ENCODE results near the gene CCDC144A. TPM values are rescaled to one million over a fixed set of nuclear protein-coding genes. Genes with fewer than 3 reads are reported as not detected.

Gene CCDC144A, protein sequence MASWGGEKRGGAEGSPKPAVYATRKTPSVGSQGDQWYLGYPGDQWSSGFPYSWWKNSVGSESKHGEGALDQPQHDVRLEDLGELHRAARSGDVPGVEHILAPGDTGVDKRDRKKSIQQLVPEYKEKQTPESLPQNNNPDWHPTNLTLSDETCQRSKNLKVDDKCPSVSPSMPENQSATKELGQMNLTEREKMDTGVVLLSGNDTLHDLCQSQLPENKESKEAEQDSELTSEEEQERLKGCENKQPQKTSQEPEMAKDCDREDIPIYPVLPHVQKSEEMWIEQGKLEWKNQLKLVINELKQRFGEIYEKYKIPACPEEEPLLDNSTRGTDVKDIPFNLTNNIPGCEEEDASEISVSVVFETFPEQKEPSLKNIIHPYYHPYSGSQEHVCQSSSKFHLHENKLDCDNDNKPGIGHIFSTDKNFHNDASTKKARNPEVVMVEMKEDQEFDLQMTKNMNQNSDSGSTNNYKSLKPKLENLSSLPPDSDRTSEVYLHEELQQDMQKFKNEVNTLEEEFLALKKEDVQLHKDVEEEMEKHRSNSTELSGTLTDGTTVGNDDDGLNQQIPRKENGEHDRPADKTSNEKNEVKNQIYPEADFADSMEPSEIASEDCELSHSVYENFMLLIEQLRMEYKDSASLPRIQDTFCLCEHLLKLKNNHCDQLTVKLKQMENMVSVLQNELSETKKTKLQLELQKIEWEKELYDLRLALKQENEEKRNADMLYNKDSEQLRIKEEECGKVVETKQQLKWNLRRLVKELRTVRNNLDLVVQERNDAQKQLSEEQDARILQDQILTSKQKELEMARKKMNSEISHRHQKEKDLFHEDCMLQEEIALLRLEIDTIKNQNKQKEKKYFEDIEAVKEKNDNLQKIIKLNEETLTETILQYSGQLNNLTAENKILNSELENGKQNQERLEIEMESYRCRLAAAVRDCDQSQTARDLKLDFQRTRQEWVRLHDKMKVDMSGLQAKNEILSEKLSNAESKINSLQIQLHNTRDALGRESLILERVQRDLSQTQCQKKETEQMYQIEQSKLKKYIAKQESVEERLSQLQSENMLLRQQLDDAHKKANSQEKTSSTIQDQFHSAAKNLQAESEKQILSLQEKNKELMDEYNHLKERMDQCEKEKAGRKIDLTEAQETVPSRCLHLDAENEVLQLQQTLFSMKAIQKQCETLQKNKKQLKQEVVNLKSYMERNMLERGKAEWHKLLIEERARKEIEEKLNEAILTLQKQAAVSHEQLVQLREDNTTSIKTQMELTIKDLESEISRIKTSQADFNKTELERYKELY (N-terminal part only)
- 0.29 TPM for total RNA-seq

GRCh38 chr17:16689731-16690281 lies at the start of gene CCDC144A:
CCDC144A (plus strand) TSS chr17:16690241; CDS start chr17:16690401, 160 bp downstream.

DNA sequence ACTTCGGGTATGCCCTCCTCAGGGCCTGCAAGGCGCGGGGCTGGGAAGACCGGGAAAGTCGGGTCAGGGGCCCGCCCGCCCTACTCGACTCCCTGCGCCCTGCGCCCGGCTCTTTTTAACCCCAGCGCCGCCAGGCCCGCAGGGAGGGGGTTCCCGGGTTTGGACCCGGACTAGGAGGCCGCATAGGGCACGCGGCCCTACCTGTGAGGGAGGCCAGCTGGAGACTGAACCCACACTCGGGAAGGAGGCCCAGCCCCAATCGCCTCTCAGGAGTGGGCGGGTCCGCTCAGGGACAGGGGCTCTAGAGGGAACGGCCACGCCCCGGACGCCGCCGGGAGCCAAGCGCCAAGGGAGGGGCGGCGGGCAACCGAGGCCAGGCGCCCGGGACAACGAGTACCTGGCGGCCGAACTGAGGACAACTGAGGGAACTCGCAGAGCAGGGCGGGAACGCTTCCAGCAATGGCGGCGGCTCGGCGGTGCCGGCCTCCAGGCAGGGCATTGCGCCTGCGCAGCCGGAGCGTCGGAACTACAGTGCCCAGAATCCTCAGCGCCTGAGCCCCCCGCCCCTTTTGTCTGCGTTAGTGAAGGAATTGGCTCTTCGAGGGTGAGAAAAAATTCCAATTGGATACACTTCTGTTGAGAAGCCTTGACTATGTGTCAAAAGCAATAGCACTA lies 36.5 kb upstream of the CCDC144A start, which contains the start of gene ZNF624:
Gene ZNF624, minus strand, starts transcription at position 484 of the 675 bp plus-strand sequence.

Small RNAs within 50 kb of the gene (small RNA-seq; reads per million reads assigned to genes)
- gene AC022596.1 (ENCODE audit: low replicate concordance) (not detected), gene RNU6-405P (ENCODE audit: low replicate concordance) (not detected)

Other genes starting within 250 kb of the CCDC144A start
- 4.6 TPM for gene LRRC75A, start 198.0 kb upstream of the CCDC144A start, total RNA-seq
- gene ZNF287, start 121.0 kb upstream of the CCDC144A start, total RNA-seq = 10.2 TPM
- 10.6 TPM for gene ZNF624, start 36.4 kb upstream of the CCDC144A start, total RNA-seq